SU-DHL-6 (cell line): ENCODE results near the gene WDR41.
"Not testable (repeated sequence)": the region's sequence is repeated elsewhere in the genome, so short reads cannot be mapped to it uniquely, and the experiment has no call there.

Experiments used
- CTCF ChIP-seq: fragments of 200-600 bp; sonication (generic); IDR thresholded peaks from one replicate; pipeline ENCODE4 v1.5.1; 2017; ENCODE audit warnings: antibody characterized with exemption, mild to moderate bottlenecking, low read length, moderate library complexity; ENCODE audit not compliant: insufficient read depth, poor library complexity, severe bottlenecking
- EZH2phosphoT487 ChIP-seq: fragments of 200-600 bp; sonication (generic), shearing (Covaris generic); conservative IDR thresholded peaks from 2 replicates; pipeline ENCODE4 v1.6.1; 2018; ENCODE audit warnings: mild to moderate bottlenecking, antibody characterized with exemption, low read length, moderate library complexity, mixed read lengths

- not testable (repeated sequence) for TF ChIP-seq CTCF, EZH2phosphoT487
Measured at GRCh38 chr5:77475041-77475440, 17.1 kb downstream of the WDR41 start.
